Erythroblast (primary cell): ENCODE data around the gene LRIT3.

Experiments
- GATA1 ChIP-seq: IDR thresholded peaks from 2 replicates; pipeline ENCODE4 v1.6.1; 2011; ENCODE audit warnings: low read depth, mild to moderate bottlenecking, control low read depth, low read length, moderate library complexity
- POLR2A ChIP-seq: IDR thresholded peaks from 2 replicates; pipeline ENCODE4 v1.6.1; 2011; ENCODE audit warnings: mild to moderate bottlenecking, low read length

- TF ChIP-seq POLR2A (no peak), GATA1 (no peak)
These were observed 1.4 kb upstream of the LRIT3 start for GRCh38 chr4:109846395-109847098.
